UCSD-AML1 (cell line): ENCODE results near the gene SGCA.

Experiments
- DNase-seq: peaks from one replicate; lab custom pipeline; 2025; ENCODE audit not compliant: unreplicated experiment; lab: John Stamatoyannopoulos, UW

SGCA gene

GRCh38 chr17:50207315-50207714, 41.5 kb downstream of the SGCA start:
- no peak for DNase-seq

GRCh38 chr17:50207792-50208567, 42.2 kb downstream of the SGCA start:
- no peak for DNase-seq

- DNase-seq, result no peak
These were observed 42.8 kb downstream of the SGCA start for GRCh38 chr17:50208611-50209061.

- no peak for DNase-seq
These were observed 43.3 kb downstream of the SGCA start for GRCh38 chr17:50209133-50209471.

- DNase-seq, result no peak
These were observed 43.9 kb downstream of the SGCA start for GRCh38 chr17:50209472-50210239.

GRCh38 chr17:50210240-50211225, 44.7 kb downstream of the SGCA start:
- DNase-seq, result no peak

- no peak for DNase-seq
These were observed 45.7 kb downstream of the SGCA start for GRCh38 chr17:50211249-50212120.

- no peak for DNase-seq
These were observed 46.5 kb downstream of the SGCA start for GRCh38 chr17:50212121-50212843.

GRCh38 chr17:50213026-50214022, 47.5 kb downstream of the SGCA start:
- DNase-seq, result peak; percentile 48

GRCh38 chr17:50214976-50215760, 49.4 kb downstream of the SGCA start:
- no peak for DNase-seq

GRCh38 chr17:50217591-50217990, 51.8 kb downstream of the SGCA start:
- no peak for DNase-seq

GRCh38 chr17:50218071-50218759, 52.4 kb downstream of the SGCA start:
- DNase-seq, result no peak

- DNase-seq, result no peak
These were observed 53.0 kb downstream of the SGCA start for GRCh38 chr17:50218771-50219315.

GRCh38 chr17:50219342-50219741, 53.5 kb downstream of the SGCA start:
- DNase-seq, result no peak

GRCh38 chr17:50219939-50220465, 54.2 kb downstream of the SGCA start:
- DNase-seq, result no peak

- DNase-seq, result no peak
These were observed 55.0 kb downstream of the SGCA start for GRCh38 chr17:50220811-50221210.
